B cell (primary cell): ENCODE data around the gene PYDC2. TPM values are rescaled to one million over a fixed set of nuclear protein-coding genes. Genes with fewer than 3 reads are reported as not detected.

Experiments used
- ATAC-seq: fragments of 200-7000 bp; cut with Tn5 transposase; one replicate; pipeline ENCODE4 v1.10.0; 2021; ENCODE audit warnings: low read depth, mild to moderate bottlenecking, moderate number of reproducible peaks, moderate library complexity
- CTCF ChIA-PET: fragments of 350-600 bp; sonication (Branson Sonifier 250); formaldehyde crosslinking; loops from one replicate; lab custom pipeline; 2021; ENCODE audit warnings: antibody characterized with exemption, inconsistent platforms; lab: Charles Lee
- POLR2A ChIA-PET: fragments of 350-600 bp; sonication (Branson Sonifier 250); formaldehyde crosslinking; loops from one replicate; lab custom pipeline; 2021; ENCODE audit warnings: antibody characterized with exemption; lab: Charles Lee
- DNase-seq: peaks from one replicate; pipeline ENCODE4 v3.0.0; 2013
- H2AFZ ChIP-seq: 2 replicates; pipeline ENCODE4 v1.6.1; 2012; ENCODE audit warnings: mild to moderate bottlenecking, low read depth, low read length; ENCODE audit not compliant: insufficient read depth, poor library complexity, severe bottlenecking
- H3K27ac ChIP-seq, 2 donors: 1 replicate in 1 of 2; 2 replicates in 1 of 2; pipeline ENCODE4 v1.5.1; 2012 to 2013; ENCODE audit warnings: low read length in 2 of 2, mild to moderate bottlenecking in 2 of 2, moderate library complexity in 1 of 2
- H3K27me3 ChIP-seq, 4 experiments: fragments of 200-600 bp in 1 of 4; sonication (generic) in 1 of 4; replicated peaks in 1 of 4; 1 replicate in 2 of 4; 2 replicates in 2 of 4; pipeline versions ENCODE4 v1.6.1 to v1.7.0; 2013 to 2016; ENCODE audit warnings: low read length in 3 of 4, mild to moderate bottlenecking in 2 of 4, mixed read lengths in 1 of 4, moderate library complexity in 1 of 4; ENCODE audit not compliant: insufficient read depth in 4 of 4, control insufficient read depth in 3 of 4; ENCODE audit errors: control extremely low read depth in 1 of 4
- H3K36me3 ChIP-seq, 2 experiments: replicated peaks in 1 of 2; 1 replicate in 1 of 2; 2 replicates in 1 of 2; pipeline versions ENCODE4 v1.6.1 to v1.7.1; 2013; ENCODE audit warnings: low read length in 1 of 2; ENCODE audit not compliant: insufficient read depth in 2 of 2, control insufficient read depth in 1 of 2; ENCODE audit errors: control extremely low read depth in 1 of 2, extremely low read depth in 1 of 2
- H3K4me1 ChIP-seq, 2 donors: fragments of 200-600 bp in 1 of 2; sonication (generic) in 1 of 2; 1 replicate in 1 of 2; 2 replicates in 1 of 2; pipeline versions ENCODE4 v1.5.1 to v1.6.1; 2013 to 2017; ENCODE audit warnings: low read length in 2 of 2; ENCODE audit not compliant: control insufficient read depth in 2 of 2, insufficient read depth in 2 of 2
- H3K4me2 ChIP-seq: replicated peaks from 2 replicates; pipeline ENCODE3; 2012; ENCODE audit warnings: mild to moderate bottlenecking, low read depth, low read length; ENCODE audit not compliant: poor library complexity, severe bottlenecking
- H3K4me3 ChIP-seq, 5 experiments: fragments of 200-600 bp in 1 of 5; sonication (generic) in 1 of 5; 1 replicate in 3 of 5; 2 replicates in 2 of 5; pipeline versions ENCODE4 v1.5.1 to v1.7.0; 2011 to 2016; ENCODE audit warnings: low read length in 4 of 5, mild to moderate bottlenecking in 4 of 5, low read depth in 2 of 5, control low read depth in 1 of 5, moderate library complexity in 1 of 5; ENCODE audit not compliant: insufficient read depth in 1 of 5; ENCODE audit errors: control extremely low read depth in 1 of 5, extremely low read depth in 1 of 5
- H3K79me2 ChIP-seq: fragments of 200-600 bp; sonication (generic); one replicate; pipeline ENCODE4 v1.6.0; 2016; ENCODE audit warnings: low read length; ENCODE audit not compliant: control insufficient read depth, insufficient read depth
- H3K9ac ChIP-seq: fragments of 200-600 bp; sonication (generic); 2 replicates; pipeline ENCODE4 v1.6.1; 2017; ENCODE audit warnings: mild to moderate bottlenecking, low read length, moderate library complexity
- H3K9me3 ChIP-seq, 3 donors: one replicate each; pipeline versions ENCODE4 v1.6.1 to v1.7.1; 2013; ENCODE audit warnings: low read length in 2 of 3; ENCODE audit not compliant: control insufficient read depth in 2 of 3, insufficient read depth in 1 of 3; ENCODE audit errors: control extremely low read depth in 1 of 3
- H4K20me1 ChIP-seq: 2 replicates; pipeline ENCODE4 v1.6.0; 2012; ENCODE audit warnings: mild to moderate bottlenecking, low read length; ENCODE audit not compliant: insufficient read depth, control insufficient read depth, poor library complexity, severe bottlenecking
- H3K27ac Mint-ChIP-seq: one replicate; pipeline ENCODE4 v1.8.0; 2021; ENCODE audit warnings: mixed read lengths
- H3K27me3 Mint-ChIP-seq: one replicate; pipeline ENCODE4 v1.8.0; 2021; ENCODE audit warnings: mixed read lengths
- H3K4me1 Mint-ChIP-seq: one replicate; pipeline ENCODE4 v1.8.0; 2021; ENCODE audit warnings: mixed read lengths
- H3K4me3 Mint-ChIP-seq: one replicate; pipeline ENCODE4 v1.8.0; 2021; ENCODE audit warnings: mixed read lengths
- H3K9me3 Mint-ChIP-seq: one replicate; pipeline ENCODE4 v1.8.0; 2022; ENCODE audit warnings: mixed read lengths; ENCODE audit not compliant: insufficient read depth
- EZH2 ChIP-seq: IDR thresholded peaks from 2 replicates; pipeline ENCODE4 v1.6.1; 2012; ENCODE audit warnings: borderline replicate concordance, low read depth, mild to moderate bottlenecking, moderate library complexity, low read length; ENCODE audit not compliant: insufficient read depth, poor library complexity, severe bottlenecking
- WGBS: methylation state at CpG from one replicate; pipeline ENCODE4 v1.1.5; 2013; ENCODE audit warnings: missing lambda C conversion rate; ENCODE audit not compliant: insufficient coverage; 5-methylcytosine and 5-hydroxymethylcytosine counted together
- intact Hi-C: fragments of 100-400 bp; cut with micrococcal nuclease; formaldehyde crosslinking; loops from one replicate; pipeline ENCODE4 v1.10.0; 2022
- polyA plus RNA-seq: library from polyadenylated mRNA; depleted of rRNA; stranded (reverse); fragments of >200 nt; gene quantifications from 2 replicates; pipeline ENCODE4 v1.2.3, GENCODE V29; 2012
- total RNA-seq, 2 donors: library from RNA; stranded (reverse); fragments of 120-200 nt in 1 of 2; gene quantifications; 1 replicate in 1 of 2; 2 replicates in 1 of 2; pipeline versions ENCODE4 v1.2.3 to v1.2.4, GENCODE V29; 2013 to 2022
- TF ChIP-seq, protein P1 (sequence below): fragments of 200-600 bp; IDR thresholded peaks from one replicate; pipeline ENCODE4 v1.8.0; 2022; ENCODE audit warnings: antibody characterized with exemption, mild to moderate bottlenecking

Gene PYDC2
- total and polyA plus RNA-seq, 2 donors (not counting 1 experiment from before 2014, with no cell fraction given): not detected

DNA sequence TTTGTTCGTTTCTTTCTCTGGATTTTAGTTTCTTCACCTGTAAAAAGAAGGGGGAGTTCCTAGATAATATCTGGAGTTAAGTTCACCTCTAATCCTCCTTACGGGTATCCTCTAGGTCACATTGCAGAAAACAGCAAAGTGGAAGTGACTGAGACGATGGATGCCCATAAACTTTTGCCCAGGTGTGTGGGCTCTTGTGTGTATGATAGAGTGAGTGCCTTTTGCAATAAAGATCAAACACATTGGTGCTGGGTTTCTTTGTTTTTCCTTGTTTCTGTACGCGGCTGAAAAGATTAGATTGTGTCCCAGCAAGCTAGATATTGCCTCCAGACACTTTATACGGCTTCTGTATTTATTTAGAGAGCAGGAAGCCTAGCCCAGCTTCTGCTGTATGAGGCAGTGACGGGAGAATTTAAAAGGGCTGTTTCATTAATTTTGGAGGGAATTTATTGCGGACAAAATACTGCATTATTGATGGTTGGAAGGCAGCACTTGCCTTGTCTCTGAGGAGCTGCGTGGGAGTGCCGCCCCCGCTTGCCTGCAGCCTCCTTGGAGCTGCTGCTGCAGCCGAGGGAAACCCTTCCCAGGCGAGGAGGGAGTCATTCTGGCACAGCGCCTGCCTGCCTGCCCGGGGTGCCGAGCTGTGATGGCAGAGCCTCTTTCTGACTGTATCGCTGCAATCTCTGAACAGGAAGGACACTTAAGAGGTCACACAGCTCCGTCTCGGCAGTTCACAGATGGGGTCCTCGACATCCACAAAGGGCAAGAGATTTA, 38.5 kb downstream of the PYDC2 start:
- no peaks in the 10 kb centered on the region for H3K4me1 Mint-ChIP-seq
- H3K4me2 ChIP-seq: no peak overlapping the region
- no peaks in the 10 kb centered on the region for H3K9me3 ChIP-seq
- H3K27ac ChIP-seq: no peak overlapping the region
- ATAC-seq (no peak), DNase-seq (no peak)
- no peak overlapping the region for H3K9ac ChIP-seq
- H3K27me3 Mint-ChIP-seq: peaks cover 6% of the 10 kb centered on the region
- H3K79me2 ChIP-seq: no peaks in the 10 kb centered on the region
- CTCF ChIA-PET: no interaction called here
- H3K4me1 ChIP-seq: no peaks in the 10 kb centered on the region
- H3K9me3 Mint-ChIP-seq: no peaks in the 10 kb centered on the region
- TF ChIP-seq, protein P1, sequence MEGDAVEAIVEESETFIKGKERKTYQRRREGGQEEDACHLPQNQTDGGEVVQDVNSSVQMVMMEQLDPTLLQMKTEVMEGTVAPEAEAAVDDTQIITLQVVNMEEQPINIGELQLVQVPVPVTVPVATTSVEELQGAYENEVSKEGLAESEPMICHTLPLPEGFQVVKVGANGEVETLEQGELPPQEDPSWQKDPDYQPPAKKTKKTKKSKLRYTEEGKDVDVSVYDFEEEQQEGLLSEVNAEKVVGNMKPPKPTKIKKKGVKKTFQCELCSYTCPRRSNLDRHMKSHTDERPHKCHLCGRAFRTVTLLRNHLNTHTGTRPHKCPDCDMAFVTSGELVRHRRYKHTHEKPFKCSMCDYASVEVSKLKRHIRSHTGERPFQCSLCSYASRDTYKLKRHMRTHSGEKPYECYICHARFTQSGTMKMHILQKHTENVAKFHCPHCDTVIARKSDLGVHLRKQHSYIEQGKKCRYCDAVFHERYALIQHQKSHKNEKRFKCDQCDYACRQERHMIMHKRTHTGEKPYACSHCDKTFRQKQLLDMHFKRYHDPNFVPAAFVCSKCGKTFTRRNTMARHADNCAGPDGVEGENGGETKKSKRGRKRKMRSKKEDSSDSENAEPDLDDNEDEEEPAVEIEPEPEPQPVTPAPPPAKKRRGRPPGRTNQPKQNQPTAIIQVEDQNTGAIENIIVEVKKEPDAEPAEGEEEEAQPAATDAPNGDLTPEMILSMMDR: no peak
- no peak for TF ChIP-seq EZH2
- POLR2A ChIA-PET: no interaction called here
- H2AFZ ChIP-seq: no peak overlapping the region
- no peak overlapping the region for H3K4me3 ChIP-seq
- no peaks in the 10 kb centered on the region for H4K20me1 ChIP-seq
- no peaks in the 10 kb centered on the region for H3K36me3 ChIP-seq
- H3K27ac Mint-ChIP-seq: no peak overlapping the region
- intact Hi-C loops: no loop called here
- no peak overlapping the region for H3K4me3 Mint-ChIP-seq
- WGBS: 61% methylated on average over 15 of the region's 20 CpGs
- H3K27me3 ChIP-seq: peaks cover 0 to 2% (median 0%) of the 10 kb centered on the region in 4 experiments

- Mint-ChIP-seq H3K27ac (no peak overlapping the region), H3K4me3 (no peak overlapping the region), H3K9me3 (no peaks in the 10 kb centered on the region), H3K27me3 (peaks cover 6% of the 10 kb centered on the region), H3K4me1 (no peaks in the 10 kb centered on the region)
- WGBS: no CpG with 5 or more reads among the region's 5 CpGs
- peaks cover 0 to 2% (median 0%) of the 10 kb centered on the region in 4 experiments for H3K27me3 ChIP-seq
- H3K4me3 ChIP-seq: no peak overlapping the region
- no peak overlapping the region for H3K4me2 ChIP-seq
- H2AFZ ChIP-seq: no peak overlapping the region
- no peaks in the 10 kb centered on the region for H3K79me2 ChIP-seq
- ChIA-PET POLR2A (no interaction called here), CTCF (no interaction called here)
- intact Hi-C loops: no loop called here
- no peak for ATAC-seq
- no peak overlapping the region for H3K27ac ChIP-seq
- TF ChIP-seq, protein P1: no peak
- TF ChIP-seq EZH2: no peak
- H3K9ac ChIP-seq: no peak overlapping the region
- H3K4me1 ChIP-seq: no peaks in the 10 kb centered on the region
- DNase-seq: no peak
- H4K20me1 ChIP-seq: no peaks in the 10 kb centered on the region
- no peaks in the 10 kb centered on the region for H3K36me3 ChIP-seq
- no peaks in the 10 kb centered on the region for H3K9me3 ChIP-seq
Measured at GRCh38 chr3:191500892-191501291, 39.9 kb downstream of the PYDC2 start.
